PC-9 (cell line): Measurements from ENCODE around the gene STYK1.

ENCODE experiments used
- CTCF ChIP-seq: fragments of 200-600 bp; sonication (generic); conservative IDR thresholded peaks from 2 replicates; pipeline ENCODE4 v1.6.1; 2017; ENCODE audit warnings: mixed run types, antibody characterized with exemption, mild to moderate bottlenecking, moderate library complexity
- EZH2 ChIP-seq: fragments of 200-600 bp; sonication (generic); IDR thresholded peaks from 2 replicates; pipeline ENCODE4 v1.8.0; 2017; ENCODE audit warnings: antibody characterized with exemption, low read depth

- TF ChIP-seq EZH2 (no peak), CTCF (no peak)
Observed at GRCh38 chr12:10717410-10717809, 43.6 kb upstream of the STYK1 start.
